HepG2 (cell line): ENCODE measurements around the gene DZANK1. TPM values are rescaled to one million over a fixed set of nuclear protein-coding genes. Genes with fewer than 3 reads are reported as not detected.

Source experiments
- CHCHD3 ChIP-seq: sonication (generic); formaldehyde crosslinking; IDR thresholded peaks from 2 replicates; pipeline ENCODE4 v1.8.0; 2022; ENCODE audit warnings: mild to moderate bottlenecking, missing genetic modification reagents, moderate library complexity
- CSRNP2 ChIP-seq: sonication (generic); formaldehyde crosslinking; conservative IDR thresholded peaks from 2 replicates; pipeline ENCODE4 v1.8.0; 2022; ENCODE audit warnings: low read depth, missing genetic modification reagents
- FOXO1 ChIP-seq: sonication (generic); formaldehyde crosslinking; IDR thresholded peaks from 2 replicates; pipeline ENCODE4 v1.4.0; 2020; ENCODE audit warnings: missing genetic modification reagents
- IKZF1 ChIP-seq: fragments of 450-650 bp; IDR thresholded peaks from 2 replicates; pipeline ENCODE4 v1.7.1; 2016
- MAFK ChIP-seq, 2 experiments: IDR thresholded peaks in 1 of 2; conservative IDR thresholded peaks in 1 of 2; 2 replicates each; pipeline ENCODE4 v1.6.1; 2011; ENCODE audit warnings: improper control_type of control experiment in 2 of 2, low read length in 2 of 2
- MED8 ChIP-seq: sonication (generic); formaldehyde crosslinking; IDR thresholded peaks from 2 replicates; pipeline ENCODE4 v1.8.1; 2023; ENCODE audit warnings: mild to moderate bottlenecking, missing genetic modification reagents; ENCODE audit not compliant: insufficient replicate concordance
- PTBP1 ChIP-seq: fragments of 200-400 bp; formaldehyde crosslinking; IDR thresholded peaks from 2 replicates; pipeline ENCODE4 v1.6.1; 2018; ENCODE audit warnings: low read length, low read depth; ENCODE audit not compliant: poor library complexity, severe bottlenecking
- SOX6 ChIP-seq, 2 experiments: fragments of 450-650 bp in 1 of 2; sonication (generic) in 1 of 2; formaldehyde crosslinking in 1 of 2; IDR thresholded peaks; 2 replicates each; pipeline versions ENCODE4 v1.4.0 to v1.6.1; 2017 to 2020; ENCODE audit warnings: antibody characterized with exemption in 1 of 2, mild to moderate bottlenecking in 1 of 2, missing genetic modification reagents in 1 of 2
- SPEN ChIP-seq: sonication (generic); formaldehyde crosslinking; IDR thresholded peaks from 2 replicates; pipeline ENCODE4 v1.5.1; 2020; ENCODE audit warnings: low read depth, mild to moderate bottlenecking, missing genetic modification reagents
- TCF7L2 ChIP-seq: IDR thresholded peaks from 2 replicates; pipeline ENCODE4 v1.6.1; 2011; ENCODE audit warnings: mild to moderate bottlenecking, low read depth, low read length, moderate library complexity
- TEAD3 ChIP-seq: optimal IDR thresholded peaks from 2 replicates; pipeline ENCODE3; 2016; ENCODE audit warnings: borderline replicate concordance
- TEF ChIP-seq: sonication (generic); formaldehyde crosslinking; IDR thresholded peaks from 2 replicates; pipeline ENCODE4 v1.5.0; 2020; ENCODE audit warnings: missing genetic modification reagents
- ZNF205 ChIP-seq: IDR thresholded peaks from 2 replicates; pipeline ENCODE4 v1.6.1; 2018; ENCODE audit warnings: missing biosample characterization, missing genetic modification reagents
- ZNF24 ChIP-seq: fragments of 450-650 bp; IDR thresholded peaks from 2 replicates; pipeline ENCODE4 v1.6.1; 2017; ENCODE audit warnings: antibody characterized with exemption, mild to moderate bottlenecking
- ZNF264 ChIP-seq: sonication (generic); formaldehyde crosslinking; IDR thresholded peaks from 2 replicates; pipeline ENCODE4 v1.4.0; 2020; ENCODE audit warnings: missing genetic modification reagents
- ZNF354B ChIP-seq: sonication (generic); formaldehyde crosslinking; IDR thresholded peaks from 2 replicates; pipeline ENCODE4 v1.8.0; 2022; ENCODE audit warnings: mild to moderate bottlenecking, missing genetic modification reagents
- ZNF713 ChIP-seq: sonication (generic); formaldehyde crosslinking; IDR thresholded peaks from 2 replicates; pipeline ENCODE4 v1.4.0; 2020; ENCODE audit warnings: mild to moderate bottlenecking, missing genetic modification reagents
- ZNF747 ChIP-seq: sonication (generic); formaldehyde crosslinking; IDR thresholded peaks from 2 replicates; pipeline ENCODE4 v1.8.1; 2023; ENCODE audit warnings: missing genetic modification reagents, mild to moderate bottlenecking, borderline replicate concordance
- ZNF766 ChIP-seq: sonication (generic); formaldehyde crosslinking; IDR thresholded peaks from 2 replicates; pipeline ENCODE4 v1.5.0; 2020; ENCODE audit warnings: missing genetic modification reagents, borderline replicate concordance
- ZNF800 ChIP-seq: sonication (generic); formaldehyde crosslinking; IDR thresholded peaks from 2 replicates; pipeline ENCODE4 v1.4.0; 2020; ENCODE audit warnings: missing genetic modification reagents
- ZNF839 ChIP-seq: sonication (generic); formaldehyde crosslinking; IDR thresholded peaks from 2 replicates; pipeline ENCODE4 v1.4.0; 2020; ENCODE audit warnings: missing genetic modification reagents, mild to moderate bottlenecking, borderline replicate concordance
- ZNF883 ChIP-seq: sonication (generic); formaldehyde crosslinking; IDR thresholded peaks from 2 replicates; pipeline ENCODE4 v1.5.1; 2020; ENCODE audit warnings: mild to moderate bottlenecking, missing genetic modification reagents; ENCODE audit errors: not compliant biosample characterization
- polyA plus RNA-seq, 8 experiments: library from polyadenylated mRNA; depleted of rRNA in 3 of 8; stranded (reverse) in 7 of 8; unstranded in 1 of 8; fragments of >200 nt; fragmentation: Illumina TruSeq in 4 of 8; extraction: Trizol in 4 of 8; gene quantifications; 2 replicates each; pipeline versions ENCODE4 v1.2.1 to v1.2.3, GENCODE V29; 2011 to 2016; ENCODE audit warnings: low read depth in 4 of 8, missing spikeins in 1 of 8, mixed read lengths in 1 of 8; ENCODE audit not compliant: insufficient read depth in 1 of 8
- total RNA-seq, 5 experiments: library from RNA; depleted of rRNA; stranded (reverse); fragments of >200 nt; fragmentation: Illumina TruSeq; extraction: Trizol; gene quantifications; 2 replicates each; pipeline ENCODE4 v1.2.3, GENCODE V29; 2016; ENCODE audit warnings: low read depth in 1 of 5
- TF ChIP-seq, protein P1 (sequence below): sonication (generic); formaldehyde crosslinking; IDR thresholded peaks from 2 replicates; pipeline ENCODE4 v1.5.1; 2020; ENCODE audit warnings: mild to moderate bottlenecking, moderate library complexity, missing genetic modification reagents

The DZANK1 gene
- total and polyA plus RNA-seq, 2 of the 13 experiments (the other 11 are each of a cell fraction or from before 2014, with no cell fraction given), result 1.6 to 3.2 TPM

GRCh38 chr20:18507218-18508191, 40.7 kb upstream of the DZANK1 start, which contains the start of gene SEC23B (continued):
- TF ChIP-seq ZNF264 (CRISPR knock-in tag) (peak; percentile 35; the same call in 1 of the 2 replicates), ZNF839 (CRISPR knock-in tag) (peak; percentile 88), ZNF766 (CRISPR knock-in tag) (no peak; the same call in 1 of the 2 replicates), IKZF1 (no peak), MAFK (conservative IDR thresholded peaks at IDR 0.05 in 1 of 2, IDR thresholded peaks at IDR 0.05 in 1 of 2; ENCODE audit: low read length in 2 of 2) (0 out of 4 replicates have a peak, but pooled peaks of 1 of the 2 experiments have one; percentile 16), TEAD3 (CRISPR knock-in tag) (peak; percentile 72), ZNF354B (no peak; the same call in none of the 2 replicates), CSRNP2 (CRISPR knock-in tag) (no peak), MED8 (CRISPR knock-in tag) (no peak), PTBP1 (peak; percentile 78), ZNF800 (CRISPR knock-in tag) (peak; percentile 77), SOX6 (IDR thresholded peaks at IDR 0.05) (no peak), SOX6 (CRISPR knock-in tag; IDR thresholded peaks at IDR 0.05) (peak; percentile 73), SPEN (CRISPR knock-in tag) (peak; percentile 85), TCF7L2 (no peak), ZNF24 (no peak), FOXO1 (peak; percentile 70), ZNF205 (CRISPR knock-in tag) (peak; percentile 85), TEF (no peak), ZNF713 (CRISPR knock-in tag) (no peak), ZNF883 (CRISPR knock-in tag) (peak; percentile 34), ZNF747 (no peak; the same call in none of the 2 replicates), CHCHD3 (peak; percentile 44; the same call in 1 of the 2 replicates)
- TF ChIP-seq, protein P1, sequence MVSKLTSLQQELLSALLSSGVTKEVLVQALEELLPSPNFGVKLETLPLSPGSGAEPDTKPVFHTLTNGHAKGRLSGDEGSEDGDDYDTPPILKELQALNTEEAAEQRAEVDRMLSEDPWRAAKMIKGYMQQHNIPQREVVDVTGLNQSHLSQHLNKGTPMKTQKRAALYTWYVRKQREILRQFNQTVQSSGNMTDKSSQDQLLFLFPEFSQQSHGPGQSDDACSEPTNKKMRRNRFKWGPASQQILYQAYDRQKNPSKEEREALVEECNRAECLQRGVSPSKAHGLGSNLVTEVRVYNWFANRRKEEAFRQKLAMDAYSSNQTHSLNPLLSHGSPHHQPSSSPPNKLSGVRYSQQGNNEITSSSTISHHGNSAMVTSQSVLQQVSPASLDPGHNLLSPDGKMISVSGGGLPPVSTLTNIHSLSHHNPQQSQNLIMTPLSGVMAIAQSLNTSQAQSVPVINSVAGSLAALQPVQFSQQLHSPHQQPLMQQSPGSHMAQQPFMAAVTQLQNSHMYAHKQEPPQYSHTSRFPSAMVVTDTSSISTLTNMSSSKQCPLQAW (CRISPR knock-in tag), result peak; percentile 98
